Spleen (tissue), 7 donors: ENCODE results near the gene PCSK9.

Experiments used
- CTCF ChIP-seq, 11 experiments: fragments of 200-600 bp in 7 of 11; fragments of 450-650 bp in 4 of 11; sonication (generic) in 4 of 11; IDR thresholded peaks in 8 of 11; conservative IDR thresholded peaks in 3 of 11; 1 replicate in 7 of 11; 2 replicates in 4 of 11; pipeline versions ENCODE4 v1.4.0 to v1.8.0; 2016 to 2021; ENCODE audit warnings: antibody characterized with exemption in 11 of 11, inconsistent platforms in 4 of 11, mild to moderate bottlenecking in 1 of 11
- POLR2A ChIP-seq, 3 donors: fragments of 450-650 bp; IDR thresholded peaks; one replicate each; pipeline ENCODE4 v1.5.1; 2017; ENCODE audit warnings: antibody characterized with exemption in 3 of 3, mild to moderate bottlenecking in 1 of 3
- POLR2AphosphoS5 ChIP-seq, 3 donors: sonication (generic); formaldehyde crosslinking; IDR thresholded peaks; one replicate each; pipeline ENCODE4 v1.5.1; 2017; ENCODE audit warnings: antibody characterized with exemption in 3 of 3
- donor health status: DM: no; HTN: no; CAD: no; lungs with moderate emphysema.
- donor health status: DM: no; HTN: no; CAD: no.
- donor health status: DM: no; HTN: no; CAD: no.

GRCh38 chr1:55071477-55071876, 32.1 kb downstream of the PCSK9 start:
- TF ChIP-seq CTCF (IDR thresholded peaks at IDR 0.05 in 8 of 11, conservative IDR thresholded peaks at IDR 0.05 in 3 of 11): peak in 1 of 11 experiments; percentile 25
- TF ChIP-seq POLR2AphosphoS5 (IDR thresholded peaks at IDR 0.05): no peak
- no peak for TF ChIP-seq POLR2A (IDR thresholded peaks at IDR 0.05)
